CD4-positive, alpha-beta T cell treated with Interferon alpha-2 for 1 hour (primary cell): ENCODE measurements around the gene ARHGAP40.

Source experiments
- DNase-seq, 2 donors: peaks; one replicate each; pipeline ENCODE4 v3.0.0-alpha.2; 2020 to 2022

ARHGAP40 gene

GRCh38 chr20:38692436-38693411, 91.1 kb downstream of the ARHGAP40 start:
- DNase-seq = peak in 1 of 2 donors; percentile 37

DNA sequence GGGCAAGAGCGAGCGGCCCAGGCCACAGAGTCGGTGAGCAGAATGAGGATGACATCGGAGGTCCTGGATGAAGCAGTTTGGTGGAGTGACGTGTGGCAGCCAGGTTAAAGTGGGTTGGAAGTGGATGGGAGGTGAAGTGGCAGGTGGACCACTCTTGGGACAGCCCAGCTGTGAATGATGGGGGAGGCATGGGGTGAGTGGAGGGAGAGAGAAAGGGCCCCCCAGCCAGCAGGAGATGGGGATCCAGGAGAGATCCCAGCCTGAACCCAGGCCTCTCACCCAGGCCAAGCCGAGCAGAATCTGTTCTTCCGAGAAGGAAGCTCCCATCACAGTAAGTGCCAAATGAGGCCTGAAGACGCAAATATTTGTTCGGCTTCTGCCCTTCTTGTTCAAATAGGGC, 95.7 kb downstream of the ARHGAP40 start:
- no peak for DNase-seq

DNA sequence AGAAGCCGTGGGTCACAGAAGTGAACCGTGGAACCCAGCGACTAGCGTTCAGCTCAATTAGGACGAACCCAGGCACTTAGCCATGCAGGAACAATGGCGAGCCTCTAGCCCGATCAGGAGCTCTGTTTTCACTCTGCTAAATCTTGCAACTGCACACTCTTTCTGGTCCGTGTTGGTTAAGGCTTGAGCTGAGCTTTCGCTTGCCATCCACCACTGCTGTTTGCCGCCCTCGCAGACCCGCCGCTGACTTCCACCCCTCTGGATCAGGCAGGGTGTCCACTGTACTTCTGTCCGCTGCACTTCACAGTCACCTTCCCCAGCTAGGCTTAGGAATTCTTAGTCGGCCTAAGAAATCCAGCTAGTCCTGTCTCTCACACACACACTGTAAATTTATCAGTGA, 96.9 kb downstream of the ARHGAP40 start:
- DNase-seq = no peak

DNA sequence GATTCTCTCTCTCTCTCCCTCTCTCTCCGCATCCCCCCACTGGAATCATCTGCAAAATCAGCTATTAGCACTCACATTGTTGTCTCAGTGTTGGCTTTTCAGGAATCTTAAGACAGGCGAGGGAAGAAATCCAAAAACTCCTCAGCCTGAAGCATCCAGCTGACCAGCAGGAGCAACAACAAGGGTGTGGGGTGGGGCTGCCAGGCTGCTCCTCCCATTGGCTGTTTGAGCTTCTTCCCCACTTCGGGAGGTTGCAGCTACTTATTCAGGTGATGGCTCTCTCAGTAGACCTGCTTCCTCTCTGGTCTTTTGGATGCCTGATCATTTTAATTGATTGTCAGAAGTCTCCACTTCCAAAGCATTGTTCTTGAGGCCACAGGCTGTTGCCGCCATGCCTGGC, 98.5 kb downstream of the ARHGAP40 start:
- no peak for DNase-seq
